ENCODE results near the gene DIO1.
"Not testable (repeated sequence)": the region's sequence is repeated elsewhere in the genome, so short reads cannot be mapped to it uniquely, and the experiment has no call there.

The DIO1 gene

DNA sequence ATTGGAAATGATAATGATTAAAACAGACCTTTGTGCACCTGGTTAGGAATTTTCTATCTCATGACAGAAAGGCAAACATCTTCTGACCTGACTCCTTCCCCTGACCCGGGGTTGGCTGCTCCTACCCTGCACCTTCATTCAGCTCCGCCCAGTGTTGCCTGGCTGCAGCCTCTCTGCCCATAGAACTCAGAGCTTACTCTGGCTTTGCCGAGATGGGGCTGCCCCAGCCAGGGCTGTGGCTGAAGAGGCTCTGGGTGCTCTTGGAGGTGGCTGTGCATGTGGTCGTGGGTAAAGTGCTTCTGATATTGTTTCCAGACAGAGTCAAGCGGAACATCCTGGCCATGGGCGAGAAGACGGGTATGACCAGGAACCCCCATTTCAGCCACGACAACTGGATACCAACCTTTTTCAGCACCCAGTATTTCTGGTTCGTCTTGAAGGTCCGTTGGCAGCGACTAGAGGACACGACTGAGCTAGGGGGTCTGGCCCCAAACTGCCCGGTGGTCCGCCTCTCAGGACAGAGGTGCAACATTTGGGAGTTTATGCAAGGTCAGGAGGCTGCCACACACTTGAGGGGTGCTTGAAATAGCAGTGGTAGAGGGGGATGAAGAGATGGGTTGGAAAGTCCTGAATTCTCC lies at the start of gene DIO1:
TSS of gene DIO1 (plus strand) at position 189 of the 638 bp plus-strand sequence. CDS start at position 213, 24 bp downstream.
- DNase-seq = no peak

DNA sequence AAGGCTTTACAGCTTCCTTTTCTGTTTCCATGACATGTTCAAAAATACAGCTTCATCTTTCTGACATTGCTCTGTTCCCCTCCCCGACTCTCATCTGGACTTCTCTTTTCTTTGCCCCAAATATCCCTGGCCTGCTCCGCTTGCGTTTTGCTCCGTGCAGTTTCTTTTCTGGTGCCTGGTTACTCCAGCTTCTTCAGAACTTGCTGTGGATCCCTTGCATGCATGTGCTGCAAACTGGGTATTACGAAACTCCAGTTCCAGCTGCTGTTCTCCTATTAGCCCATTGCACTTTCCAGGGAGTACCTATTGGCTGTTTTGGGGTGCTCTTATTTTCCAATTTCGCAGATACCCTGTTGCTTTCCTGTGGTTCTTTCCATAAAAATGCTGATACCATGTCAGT lies 46.0 kb upstream of the DIO1 start:
- no peak for DNase-seq

- DNase-seq = no peak
Measured at GRCh38 chr1:53850082-53850673, 43.8 kb upstream of the DIO1 start.

DNA sequence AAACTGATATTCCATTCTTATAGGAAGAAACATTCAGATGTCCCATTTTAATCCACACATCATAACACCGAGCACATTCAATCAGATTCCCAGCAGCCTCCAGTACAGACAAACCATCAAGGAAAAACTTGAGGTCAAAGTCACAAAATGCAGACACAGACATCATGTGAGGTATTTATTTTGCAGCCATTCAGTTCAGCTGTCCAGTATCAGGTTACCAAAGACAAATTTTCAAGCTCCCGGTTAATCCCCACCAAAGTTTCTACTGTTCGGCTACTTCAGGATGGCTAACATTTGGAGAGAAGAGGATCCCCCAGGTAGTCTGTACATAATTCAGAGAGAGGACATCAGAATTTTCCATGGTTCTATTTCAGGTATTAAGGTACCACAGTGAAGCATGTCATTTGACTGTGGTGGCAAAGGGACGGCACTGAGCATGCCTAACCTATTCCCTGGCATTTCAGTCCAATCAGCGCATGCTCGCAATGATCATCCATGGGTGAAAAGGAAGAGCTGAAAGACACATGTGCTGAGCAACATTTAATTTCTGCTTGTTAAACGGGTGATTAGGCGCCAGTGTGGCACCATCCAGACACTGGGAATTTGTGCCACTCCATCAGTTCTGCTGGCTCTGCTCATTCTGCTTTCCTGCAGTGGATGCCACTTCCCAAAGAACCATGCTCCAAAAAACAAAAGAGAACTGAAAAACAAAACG lies 42.3 kb upstream of the DIO1 start:
- no peak for DNase-seq

DNA sequence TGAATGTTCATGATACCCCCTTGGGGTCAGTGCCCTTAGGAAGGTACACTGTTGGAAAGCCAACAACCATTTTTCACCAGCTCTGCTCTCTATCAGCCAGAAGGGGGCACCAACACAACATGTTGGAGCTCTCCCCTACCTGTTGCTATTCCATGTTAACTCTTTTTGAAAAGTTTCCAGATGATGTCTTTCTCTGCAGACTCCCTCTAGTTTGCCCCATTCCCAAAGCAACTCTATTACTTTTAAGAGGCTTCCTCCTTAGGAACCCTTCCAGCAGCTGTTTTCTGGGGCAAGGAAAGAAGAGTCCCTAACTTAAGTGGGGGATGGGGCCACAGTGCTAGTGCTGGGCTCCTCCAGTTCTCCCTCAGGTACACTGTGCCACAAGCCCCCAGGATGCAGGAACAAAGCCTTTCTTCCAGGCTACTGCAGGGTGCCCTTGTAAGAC lies 33.0 kb upstream of the DIO1 start:
- DNase-seq = peak; percentile 72

DNA sequence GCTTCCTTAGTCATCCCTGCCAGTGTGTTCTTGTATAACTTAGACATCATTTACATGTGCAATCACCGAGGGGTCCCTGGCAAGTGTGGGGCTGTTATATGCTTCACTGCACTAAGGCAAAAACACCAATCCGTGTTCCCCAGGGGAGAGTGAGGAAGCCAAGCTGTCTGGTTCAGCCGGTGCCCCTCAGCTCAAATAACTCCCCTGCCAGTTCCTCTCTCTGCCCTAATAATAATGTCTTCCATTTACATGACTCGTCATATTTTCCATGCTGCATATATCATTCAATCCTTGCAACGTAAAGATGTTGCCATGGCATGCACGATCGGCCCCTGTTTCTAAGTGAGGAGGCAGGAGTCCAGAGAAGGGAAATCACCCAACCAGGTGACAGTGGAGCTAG lies 31.5 kb upstream of the DIO1 start:
- DNase-seq = no peak

GRCh38 chr1:53868565-53868964 lies 25.4 kb upstream of the DIO1 start:
- no peak for DNase-seq

GRCh38 chr1:53869454-53870117 lies 24.4 kb upstream of the DIO1 start:
- DNase-seq = no peak

GRCh38 chr1:53871221-53871620 lies 22.8 kb upstream of the DIO1 start:
- no peak for DNase-seq

DNA sequence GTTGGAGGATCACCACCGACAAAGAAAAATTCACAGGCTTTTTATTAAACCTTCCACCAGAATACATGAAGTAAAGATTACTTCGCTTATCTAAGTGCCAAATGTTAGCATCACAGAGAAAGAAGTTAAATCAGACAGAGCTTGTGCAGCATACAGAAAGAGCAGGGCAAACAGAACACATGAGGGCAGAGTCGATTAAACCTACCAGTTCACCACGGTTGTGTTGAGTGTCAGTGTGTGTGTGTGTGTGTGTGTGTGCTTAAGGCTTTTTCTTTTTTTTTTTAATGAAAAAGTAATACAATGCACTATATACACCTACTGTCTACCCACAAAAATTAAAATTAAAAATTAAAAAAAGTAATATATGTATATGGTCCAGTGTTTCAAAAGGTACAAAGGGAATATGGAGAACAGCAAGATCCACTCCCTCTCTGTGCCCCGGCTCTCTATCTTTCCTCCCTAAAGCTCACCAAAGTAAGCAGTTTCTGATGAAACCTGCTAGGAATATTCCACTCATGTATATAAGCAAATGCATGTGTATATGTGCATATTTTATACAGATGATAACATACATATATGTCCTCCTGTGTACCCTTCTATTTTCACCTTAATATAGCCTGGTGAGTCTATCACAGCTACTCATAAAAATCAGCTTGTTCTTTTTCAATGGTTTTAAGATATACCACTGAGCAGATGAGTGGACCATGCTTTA lies 22.1 kb upstream of the DIO1 start:
- no peak for DNase-seq

- DNase-seq = not testable (repeated sequence)
Measured at GRCh38 chr1:53875150-53875549, 18.8 kb upstream of the DIO1 start.

GRCh38 chr1:53878492-53879105 lies 15.4 kb upstream of the DIO1 start:
- peak; percentile 62 for DNase-seq

DNA sequence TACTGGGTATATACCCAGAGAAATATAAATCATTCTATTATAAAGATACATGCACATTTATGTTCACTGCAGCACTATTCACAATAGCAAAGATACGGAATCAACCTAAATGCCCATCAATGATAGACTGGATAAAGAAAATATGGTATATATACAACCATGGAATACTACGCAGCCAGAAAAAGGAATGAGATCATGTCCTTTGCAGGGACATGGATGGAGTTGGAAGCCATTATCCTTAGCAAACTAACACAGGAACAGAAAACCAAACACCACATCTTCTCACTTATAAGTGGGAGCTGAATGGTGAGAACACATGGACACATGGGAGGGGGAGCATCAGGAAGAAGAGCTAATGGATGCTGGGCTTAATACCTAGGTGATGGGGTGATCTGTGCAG lies 12.1 kb upstream of the DIO1 start:
- DNase-seq = not testable (repeated sequence)

GRCh38 chr1:53883600-53883999 lies 10.4 kb upstream of the DIO1 start:
- not testable (repeated sequence) for DNase-seq

GRCh38 chr1:53888681-53889080 lies 5.3 kb upstream of the DIO1 start:
- DNase-seq = no peak

- DNase-seq = peak; percentile 90
Measured at GRCh38 chr1:53889304-53890298, 4.4 kb upstream of the DIO1 start, which contains the start of gene YIPF1. TSS of gene YIPF1 (minus strand) at chr1:53889797. CDS start at chr1:53888937, 860 bp downstream.

- no peak for DNase-seq
Measured at GRCh38 chr1:53890522-53890941, 3.5 kb upstream of the DIO1 start.

- DNase-seq = peak; percentile 64
Measured at GRCh38 chr1:53891018-53891417, 3.0 kb upstream of the DIO1 start.

DNA sequence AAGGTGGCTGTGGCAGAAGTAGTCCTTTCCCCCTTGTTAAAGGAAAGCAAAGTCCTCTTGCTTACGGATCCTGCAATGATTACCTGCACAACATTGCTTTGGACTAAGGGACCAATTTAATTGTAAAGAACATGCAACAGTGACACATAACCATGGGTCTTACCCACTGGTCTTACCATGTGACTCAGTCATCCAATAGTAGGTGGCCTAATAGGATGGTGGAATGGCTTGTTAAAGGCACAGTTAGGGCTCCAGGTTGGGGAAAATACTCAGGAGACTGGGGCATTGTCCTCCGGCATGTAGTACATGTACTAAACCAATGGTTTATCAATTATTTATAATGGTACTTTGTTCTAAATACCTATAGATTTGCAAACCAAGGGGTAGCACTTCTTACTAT lies 2.3 kb upstream of the DIO1 start:
- DNase-seq = no peak

- DNase-seq = no peak
Measured at GRCh38 chr1:53892911-53893310, 1.1 kb upstream of the DIO1 start.

DNA sequence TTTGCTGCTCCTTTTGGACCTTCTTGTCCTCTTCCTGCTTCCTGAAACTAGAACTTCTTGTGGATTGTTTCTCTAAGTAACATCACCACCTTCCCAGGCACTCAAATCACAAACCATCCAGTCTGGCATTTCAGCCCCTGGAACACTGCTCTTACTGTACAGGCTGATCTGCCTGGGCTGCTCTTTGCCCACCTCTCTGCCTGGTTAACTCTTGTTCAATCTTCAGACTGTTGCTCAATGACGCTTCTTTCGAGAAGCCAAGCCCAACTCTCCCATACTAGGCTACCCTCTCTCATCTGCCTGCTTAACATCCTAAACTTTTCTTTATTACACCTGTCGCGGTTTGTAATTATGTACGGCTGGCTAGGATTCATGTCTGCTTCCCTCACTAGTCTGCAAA lies 657 bp downstream of the DIO1 start:
- no peak for DNase-seq

Measured in hematopoietic multipotent progenitor cell treated with erythropoietin and hydrocortisone succinate and interleukin-3 and kit ligand, for 8 days (in vitro differentiated cells).